HEK293 (cell line): ENCODE data around the gene SEC11A.

Source experiments
- CTCF ChIA-PET: fragments of 350-600 bp; formaldehyde crosslinking; extraction: SDS; loops from one replicate; lab custom pipeline; 2021; ENCODE audit warnings: antibody characterized with exemption; lab: Yijun Ruan, JAX
- POLR2A ChIA-PET: fragments of 300-600 bp; formaldehyde crosslinking; extraction: SDS; loops from one replicate; lab custom pipeline; 2020; ENCODE audit warnings: antibody characterized with exemption, inconsistent platforms; lab: Yijun Ruan, JAX
- H3K27ac ChIP-seq: fragments of 200-500 bp; sonication (Bioruptor generic); 2 replicates; pipeline ENCODE4 v1.5.1; 2014; ENCODE audit warnings: low read depth, low read length, control low read depth, inconsistent platforms; ENCODE audit errors: extremely low read depth
- H3K36me3 ChIP-seq, 2 experiments: fragments of 200-500 bp in 1 of 2; sonication (Bioruptor generic) in 1 of 2; 1 replicate in 1 of 2; 2 replicates in 1 of 2; pipeline ENCODE4 v1.5.1; 2014 to 2017; ENCODE audit warnings: inconsistent platforms in 2 of 2, low read length in 2 of 2; ENCODE audit not compliant: control insufficient read depth in 2 of 2, insufficient read depth in 1 of 2
- H3K4me1 ChIP-seq: fragments of 200-500 bp; sonication (Bioruptor generic); 2 replicates; pipeline ENCODE4 v1.5.1; 2014; ENCODE audit warnings: mild to moderate bottlenecking, low read length, inconsistent platforms; ENCODE audit not compliant: control insufficient read depth, insufficient read depth
- H3K4me3 ChIP-seq: 2 replicates; pipeline ENCODE4 v1.5.1; 2011; ENCODE audit warnings: low read depth, mild to moderate bottlenecking, control low read depth, low read length, moderate library complexity
- H3K9me3 ChIP-seq: fragments of 200-500 bp; sonication (Bioruptor generic); 2 replicates; pipeline ENCODE4 v1.5.1; 2014; ENCODE audit warnings: low read depth, low read length, inconsistent platforms; ENCODE audit not compliant: control insufficient read depth, insufficient read depth
- EGR2 ChIP-seq: fragments of 450-650 bp; formaldehyde crosslinking; IDR thresholded peaks from 2 replicates; pipeline ENCODE4 v1.5.1; 2016; ENCODE audit warnings: low read depth, missing biosample characterization, missing genetic modification characterization
- HOXD13 ChIP-seq: sonication (generic); formaldehyde crosslinking; IDR thresholded peaks from 2 replicates; pipeline ENCODE4 v1.8.0; 2022; ENCODE audit warnings: missing genetic modification reagents, borderline replicate concordance
- IKZF3 ChIP-seq: fragments of 450-650 bp; IDR thresholded peaks from 2 replicates; pipeline ENCODE4 v1.5.0; 2018; ENCODE audit warnings: missing biosample characterization, mild to moderate bottlenecking, missing genetic modification characterization, moderate library complexity
- KLF9 ChIP-seq: fragments of 450-650 bp; formaldehyde crosslinking; IDR thresholded peaks from 2 replicates; pipeline ENCODE4 v1.5.1; 2016; ENCODE audit warnings: missing biosample characterization, missing genetic modification characterization, low read depth
- ZBTB20 ChIP-seq: fragments of 450-650 bp; formaldehyde crosslinking; IDR thresholded peaks from 2 replicates; pipeline ENCODE4 v1.5.1; 2016; ENCODE audit warnings: missing biosample characterization, missing genetic modification characterization
- ZBTB48 ChIP-seq: fragments of 450-650 bp; formaldehyde crosslinking; IDR thresholded peaks from 2 replicates; pipeline ENCODE4 v1.5.1; 2016; ENCODE audit warnings: missing biosample characterization, missing genetic modification characterization
- ZFHX2 ChIP-seq: fragments of 450-650 bp; formaldehyde crosslinking; conservative IDR thresholded peaks from 2 replicates; pipeline ENCODE4 v1.5.1; 2016; ENCODE audit warnings: missing biosample characterization, missing genetic modification characterization
- ZNF121 ChIP-seq: fragments of 450-650 bp; formaldehyde crosslinking; IDR thresholded peaks from 2 replicates; pipeline ENCODE4 v1.5.1; 2016; ENCODE audit warnings: missing biosample characterization, missing genetic modification characterization
- ZNF394 ChIP-seq: fragments of 450-650 bp; formaldehyde crosslinking; IDR thresholded peaks from 2 replicates; pipeline ENCODE4 v1.5.1; 2016; ENCODE audit warnings: missing biosample characterization, missing genetic modification characterization, mild to moderate bottlenecking, moderate library complexity, borderline replicate concordance
- ZNF501 ChIP-seq: fragments of 450-650 bp; formaldehyde crosslinking; IDR thresholded peaks from 2 replicates; pipeline ENCODE4 v1.5.1; 2016; ENCODE audit warnings: missing biosample characterization, missing genetic modification characterization
- ZNF555 ChIP-seq: fragments of 450-650 bp; formaldehyde crosslinking; conservative IDR thresholded peaks from 2 replicates; pipeline ENCODE4 v1.5.1; 2017; ENCODE audit warnings: missing biosample characterization, mild to moderate bottlenecking, missing genetic modification characterization, inconsistent platforms
- ZSCAN16 ChIP-seq: fragments of 450-650 bp; formaldehyde crosslinking; IDR thresholded peaks from 2 replicates; pipeline ENCODE4 v1.5.1; 2016; ENCODE audit warnings: missing biosample characterization, missing genetic modification characterization
- TF ChIP-seq, protein P1 (sequence below): fragments of 450-650 bp; formaldehyde crosslinking; conservative IDR thresholded peaks from 2 replicates; pipeline ENCODE4 v1.5.1; 2016; ENCODE audit warnings: low read depth, missing biosample characterization, missing genetic modification characterization
- TF ChIP-seq, protein P2 (sequence below): fragments of 450-650 bp; formaldehyde crosslinking; optimal IDR thresholded peaks from 2 replicates; pipeline ENCODE3; 2016; ENCODE audit warnings: missing biosample characterization, mild to moderate bottlenecking, missing genetic modification characterization
- TF ChIP-seq, protein P3 (sequence below): fragments of 450-650 bp; formaldehyde crosslinking; IDR thresholded peaks from 2 replicates; pipeline ENCODE4 v1.5.1; 2017; ENCODE audit warnings: missing biosample characterization, missing genetic modification characterization
- TF ChIP-seq, protein P4 (sequence below): fragments of 450-650 bp; IDR thresholded peaks from 2 replicates; pipeline ENCODE4 v1.5.1; 2018; ENCODE audit warnings: missing biosample characterization, missing genetic modification characterization

SEC11A gene

DNA sequence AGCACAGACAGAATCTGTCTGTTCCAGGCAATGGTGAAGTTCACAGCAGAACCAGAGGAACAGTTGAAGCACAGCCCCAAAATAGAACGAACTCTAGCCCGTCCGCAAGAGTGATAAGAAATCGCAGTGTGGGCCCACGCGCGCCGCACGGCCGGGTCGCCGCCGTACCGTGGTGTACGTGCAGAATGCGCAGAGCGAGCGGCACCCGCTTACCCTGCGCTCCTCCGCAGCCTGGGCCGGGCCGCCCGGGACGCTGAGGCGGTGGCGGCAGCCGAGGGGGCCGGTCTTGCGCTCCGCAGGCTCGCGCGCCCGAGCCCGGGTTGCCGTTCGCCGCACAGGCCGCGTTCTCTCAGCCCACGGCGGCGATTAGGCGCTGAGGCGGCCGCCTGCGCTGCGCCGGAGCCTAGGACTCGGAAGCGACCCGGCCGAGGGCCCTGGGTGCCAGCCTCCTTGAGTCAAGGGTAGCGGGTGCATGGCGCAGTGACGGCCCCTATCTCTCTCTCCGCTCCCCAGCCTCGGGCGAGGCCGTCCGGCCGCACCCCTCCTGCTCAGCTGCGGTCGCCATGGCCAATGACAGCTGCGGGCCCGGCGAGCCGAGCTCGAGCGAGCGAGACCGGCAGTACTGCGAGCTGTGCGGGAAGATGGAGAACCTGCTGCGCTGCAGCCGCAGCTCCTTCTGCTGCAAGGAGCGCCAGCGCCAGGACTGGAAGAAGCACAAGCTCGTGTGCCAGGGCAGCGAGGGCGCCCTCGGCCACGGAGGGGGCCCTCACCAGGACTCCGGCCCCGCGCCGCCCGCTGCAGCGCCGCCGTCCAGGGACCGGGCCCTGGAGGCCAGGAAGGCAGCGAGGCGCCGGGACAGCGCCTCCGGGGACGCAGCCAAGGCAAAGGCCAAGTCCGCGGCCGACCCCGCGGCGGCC is 82.4 kb downstream of the SEC11A start (continued):
- TF ChIP-seq ZNF555 (tag by site-specific recombination) = no peak
- TF ChIP-seq, protein P1, sequence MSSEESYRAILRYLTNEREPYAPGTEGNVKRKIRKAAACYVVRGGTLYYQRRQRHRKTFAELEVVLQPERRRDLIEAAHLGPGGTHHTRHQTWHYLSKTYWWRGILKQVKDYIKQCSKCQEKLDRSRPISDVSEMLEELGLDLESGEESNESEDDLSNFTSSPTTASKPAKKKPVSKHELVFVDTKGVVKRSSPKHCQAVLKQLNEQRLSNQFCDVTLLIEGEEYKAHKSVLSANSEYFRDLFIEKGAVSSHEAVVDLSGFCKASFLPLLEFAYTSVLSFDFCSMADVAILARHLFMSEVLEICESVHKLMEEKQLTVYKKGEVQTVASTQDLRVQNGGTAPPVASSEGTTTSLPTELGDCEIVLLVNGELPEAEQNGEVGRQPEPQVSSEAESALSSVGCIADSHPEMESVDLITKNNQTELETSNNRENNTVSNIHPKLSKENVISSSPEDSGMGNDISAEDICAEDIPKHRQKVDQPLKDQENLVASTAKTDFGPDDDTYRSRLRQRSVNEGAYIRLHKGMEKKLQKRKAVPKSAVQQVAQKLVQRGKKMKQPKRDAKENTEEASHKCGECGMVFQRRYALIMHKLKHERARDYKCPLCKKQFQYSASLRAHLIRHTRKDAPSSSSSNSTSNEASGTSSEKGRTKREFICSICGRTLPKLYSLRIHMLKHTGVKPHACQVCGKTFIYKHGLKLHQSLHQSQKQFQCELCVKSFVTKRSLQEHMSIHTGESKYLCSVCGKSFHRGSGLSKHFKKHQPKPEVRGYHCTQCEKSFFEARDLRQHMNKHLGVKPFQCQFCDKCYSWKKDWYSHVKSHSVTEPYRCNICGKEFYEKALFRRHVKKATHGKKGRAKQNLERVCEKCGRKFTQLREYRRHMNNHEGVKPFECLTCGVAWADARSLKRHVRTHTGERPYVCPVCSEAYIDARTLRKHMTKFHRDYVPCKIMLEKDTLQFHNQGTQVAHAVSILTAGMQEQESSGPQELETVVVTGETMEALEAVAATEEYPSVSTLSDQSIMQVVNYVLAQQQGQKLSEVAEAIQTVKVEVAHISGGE = peak; percentile 58
- TF ChIP-seq, protein P2, sequence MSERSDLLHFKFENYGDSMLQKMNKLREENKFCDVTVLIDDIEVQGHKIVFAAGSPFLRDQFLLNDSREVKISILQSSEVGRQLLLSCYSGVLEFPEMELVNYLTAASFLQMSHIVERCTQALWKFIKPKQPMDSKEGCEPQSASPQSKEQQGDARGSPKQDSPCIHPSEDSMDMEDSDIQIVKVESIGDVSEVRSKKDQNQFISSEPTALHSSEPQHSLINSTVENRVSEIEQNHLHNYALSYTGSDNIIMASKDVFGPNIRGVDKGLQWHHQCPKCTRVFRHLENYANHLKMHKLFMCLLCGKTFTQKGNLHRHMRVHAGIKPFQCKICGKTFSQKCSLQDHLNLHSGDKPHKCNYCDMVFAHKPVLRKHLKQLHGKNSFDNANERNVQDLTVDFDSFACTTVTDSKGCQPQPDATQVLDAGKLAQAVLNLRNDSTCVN = peak; percentile 96
- TF ChIP-seq ZNF394 = no peak
- 0 out of 2 replicates have a peak, but pooled peaks have one; percentile 22 for TF ChIP-seq KLF9
- TF ChIP-seq ZNF121 (tag by site-specific recombination) = peak; percentile 56; the same call in 1 of the 2 replicates
- peak; percentile 95 for TF ChIP-seq ZBTB48 (tag by site-specific recombination)
- TF ChIP-seq ZNF501 = peak; percentile 75; the same call in 1 of the 2 replicates
- peak; percentile 23 for TF ChIP-seq ZFHX2 (tag by site-specific recombination)
- peak; percentile 78 for TF ChIP-seq ZBTB20 (tag by site-specific recombination)

DNA sequence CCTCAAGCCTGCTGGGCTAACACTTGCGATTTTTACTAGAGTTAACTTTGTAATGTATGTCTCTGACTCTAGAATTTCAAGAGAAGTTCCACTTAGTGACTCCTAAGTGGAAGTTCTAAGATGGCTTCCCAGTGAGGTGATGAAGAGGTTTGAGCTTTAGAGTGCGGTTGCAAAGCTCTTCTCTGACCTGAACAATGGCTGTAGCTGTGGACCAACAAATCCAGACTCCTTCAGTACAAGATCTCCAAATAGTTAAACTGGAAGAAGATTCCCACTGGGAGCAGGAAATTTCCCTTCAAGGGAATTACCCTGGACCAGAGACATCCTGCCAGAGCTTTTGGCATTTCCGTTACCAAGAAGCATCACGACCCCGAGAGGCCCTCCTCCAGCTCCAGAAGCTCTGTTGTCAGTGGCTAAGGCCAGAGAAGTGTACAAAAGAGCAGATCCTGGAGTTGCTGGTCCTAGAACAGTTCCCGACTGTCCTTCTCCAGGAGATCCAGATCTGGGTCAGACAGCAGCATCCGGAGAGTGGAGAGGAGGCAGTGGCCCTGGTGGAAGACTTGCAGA is 84.2 kb downstream of the SEC11A start:
- Histone ChIP-seq H3K36me3 (peaks cover 11 to 12% of the 10 kb centered on the region in 2 experiments), H3K4me3 (peak overlapping the region; percentile 61), H3K4me1 (peaks cover 4% of the 10 kb centered on the region), H3K27ac (peak overlapping the region; percentile 46), H3K9me3 (no peaks in the 10 kb centered on the region)
- ChIA-PET POLR2A (interaction anchor here (0.8 to 3.4 kb wide), 11 partner anchors 11 to 307 kb away, joined by 3 to 29 read pairs (median 8); partner anchors contain the start of genes NMB, SEC11A, WDR73 and ZSCAN2), CTCF (interaction anchor here (0.5 to 2.7 kb wide), 6 partner anchors 11 to 296 kb away, joined by 3 to 29 read pairs (median 6); partner anchors contain the start of gene ZSCAN2)
- TF ChIP-seq ZBTB20 (tag by site-specific recombination) (0 out of 2 replicates have a peak, but pooled peaks have one; percentile 8), EGR2 (tag by site-specific recombination) (no peak), HOXD13 (CRISPR knock-in tag) (no peak), ZSCAN16 (peak; percentile 66; the same call in 1 of the 2 replicates), IKZF3 (tag by site-specific recombination) (peak; percentile 66)
- TF ChIP-seq, protein P3, sequence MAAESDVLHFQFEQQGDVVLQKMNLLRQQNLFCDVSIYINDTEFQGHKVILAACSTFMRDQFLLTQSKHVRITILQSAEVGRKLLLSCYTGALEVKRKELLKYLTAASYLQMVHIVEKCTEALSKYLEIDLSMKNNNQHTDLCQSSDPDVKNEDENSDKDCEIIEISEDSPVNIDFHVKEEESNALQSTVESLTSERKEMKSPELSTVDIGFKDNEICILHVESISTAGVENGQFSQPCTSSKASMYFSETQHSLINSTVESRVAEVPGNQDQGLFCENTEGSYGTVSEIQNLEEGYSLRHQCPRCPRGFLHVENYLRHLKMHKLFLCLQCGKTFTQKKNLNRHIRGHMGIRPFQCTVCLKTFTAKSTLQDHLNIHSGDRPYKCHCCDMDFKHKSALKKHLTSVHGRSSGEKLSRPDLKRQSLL (tag by site-specific recombination) = peak; percentile 62; the same call in 1 of the 2 replicates
- TF ChIP-seq, protein P4, sequence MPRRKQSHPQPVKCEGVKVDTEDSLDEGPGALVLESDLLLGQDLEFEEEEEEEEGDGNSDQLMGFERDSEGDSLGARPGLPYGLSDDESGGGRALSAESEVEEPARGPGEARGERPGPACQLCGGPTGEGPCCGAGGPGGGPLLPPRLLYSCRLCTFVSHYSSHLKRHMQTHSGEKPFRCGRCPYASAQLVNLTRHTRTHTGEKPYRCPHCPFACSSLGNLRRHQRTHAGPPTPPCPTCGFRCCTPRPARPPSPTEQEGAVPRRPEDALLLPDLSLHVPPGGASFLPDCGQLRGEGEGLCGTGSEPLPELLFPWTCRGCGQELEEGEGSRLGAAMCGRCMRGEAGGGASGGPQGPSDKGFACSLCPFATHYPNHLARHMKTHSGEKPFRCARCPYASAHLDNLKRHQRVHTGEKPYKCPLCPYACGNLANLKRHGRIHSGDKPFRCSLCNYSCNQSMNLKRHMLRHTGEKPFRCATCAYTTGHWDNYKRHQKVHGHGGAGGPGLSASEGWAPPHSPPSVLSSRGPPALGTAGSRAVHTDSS = peak; percentile 57
- TF ChIP-seq, all 188 proteins: peak for 5
